GM12873 (cell line): ENCODE measurements around the gene GGA3.

Source experiments
- TF ChIP-seq, protein P1 (sequence below): IDR thresholded peaks from 2 replicates; pipeline ENCODE4 v1.5.1; 2012; ENCODE audit warnings: low read depth, mild to moderate bottlenecking, moderate library complexity, low read length, control low read depth; ENCODE audit not compliant: insufficient read depth; ENCODE audit errors: missing control alignments

The GGA3 gene

DNA sequence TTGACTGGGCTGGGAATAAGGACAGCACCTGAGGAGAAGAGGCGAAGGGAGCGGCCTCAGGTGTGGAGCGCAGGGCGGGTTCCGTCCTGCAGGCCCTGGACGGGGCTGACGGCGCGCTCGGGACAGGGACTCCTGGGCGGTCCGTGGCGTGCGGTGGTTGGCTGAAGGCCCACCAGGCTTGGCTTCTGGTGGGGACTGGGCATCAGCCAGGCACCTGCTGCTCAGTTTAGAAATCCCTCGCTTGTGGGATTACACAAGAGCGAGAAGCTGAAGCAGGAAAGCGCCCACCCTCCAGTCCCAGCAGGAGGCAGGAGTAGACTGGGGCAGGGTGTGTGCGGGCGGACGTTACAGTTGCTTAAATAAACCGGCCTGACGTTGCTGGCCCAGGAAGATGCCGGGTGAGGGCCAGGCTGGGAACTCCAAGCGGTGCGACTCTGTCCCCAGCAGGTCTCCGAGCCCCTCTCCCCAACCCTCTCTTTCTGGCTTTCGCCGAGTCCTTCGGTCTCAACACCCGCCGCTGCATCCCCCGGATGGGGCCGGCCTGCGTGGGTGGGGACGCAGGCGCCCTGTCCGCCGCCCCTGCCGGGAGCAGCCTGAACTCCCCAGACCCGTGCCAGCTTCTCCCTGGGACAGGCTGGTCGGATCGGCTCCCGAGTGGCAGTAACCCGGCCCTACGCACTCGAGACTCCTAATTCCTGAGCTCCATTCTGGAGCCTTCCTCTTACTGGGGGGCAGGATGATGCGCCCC, 9.0 kb upstream of the GGA3 start:
- TF ChIP-seq, protein P1, sequence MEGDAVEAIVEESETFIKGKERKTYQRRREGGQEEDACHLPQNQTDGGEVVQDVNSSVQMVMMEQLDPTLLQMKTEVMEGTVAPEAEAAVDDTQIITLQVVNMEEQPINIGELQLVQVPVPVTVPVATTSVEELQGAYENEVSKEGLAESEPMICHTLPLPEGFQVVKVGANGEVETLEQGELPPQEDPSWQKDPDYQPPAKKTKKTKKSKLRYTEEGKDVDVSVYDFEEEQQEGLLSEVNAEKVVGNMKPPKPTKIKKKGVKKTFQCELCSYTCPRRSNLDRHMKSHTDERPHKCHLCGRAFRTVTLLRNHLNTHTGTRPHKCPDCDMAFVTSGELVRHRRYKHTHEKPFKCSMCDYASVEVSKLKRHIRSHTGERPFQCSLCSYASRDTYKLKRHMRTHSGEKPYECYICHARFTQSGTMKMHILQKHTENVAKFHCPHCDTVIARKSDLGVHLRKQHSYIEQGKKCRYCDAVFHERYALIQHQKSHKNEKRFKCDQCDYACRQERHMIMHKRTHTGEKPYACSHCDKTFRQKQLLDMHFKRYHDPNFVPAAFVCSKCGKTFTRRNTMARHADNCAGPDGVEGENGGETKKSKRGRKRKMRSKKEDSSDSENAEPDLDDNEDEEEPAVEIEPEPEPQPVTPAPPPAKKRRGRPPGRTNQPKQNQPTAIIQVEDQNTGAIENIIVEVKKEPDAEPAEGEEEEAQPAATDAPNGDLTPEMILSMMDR: peak; percentile 48

DNA sequence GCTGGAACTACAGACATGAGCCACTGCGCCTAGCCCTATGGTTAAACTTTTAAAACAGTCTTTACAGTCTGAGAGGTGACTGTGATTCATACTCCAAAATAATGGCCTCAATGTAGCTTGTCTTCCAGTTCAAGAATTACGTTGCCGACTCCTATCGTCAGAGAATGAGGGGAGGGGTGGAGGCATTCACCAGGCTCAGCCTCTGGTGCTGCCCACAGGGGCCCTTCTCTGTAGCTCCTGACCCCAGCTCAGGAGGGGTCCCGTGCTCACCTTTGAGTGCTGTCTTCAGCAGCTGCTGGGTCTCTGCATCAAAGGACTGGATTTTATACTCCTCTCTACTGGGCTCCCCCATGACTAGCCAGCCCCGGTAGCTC, 8.4 kb upstream of the GGA3 start:
- TF ChIP-seq, protein P1: no peak

DNA sequence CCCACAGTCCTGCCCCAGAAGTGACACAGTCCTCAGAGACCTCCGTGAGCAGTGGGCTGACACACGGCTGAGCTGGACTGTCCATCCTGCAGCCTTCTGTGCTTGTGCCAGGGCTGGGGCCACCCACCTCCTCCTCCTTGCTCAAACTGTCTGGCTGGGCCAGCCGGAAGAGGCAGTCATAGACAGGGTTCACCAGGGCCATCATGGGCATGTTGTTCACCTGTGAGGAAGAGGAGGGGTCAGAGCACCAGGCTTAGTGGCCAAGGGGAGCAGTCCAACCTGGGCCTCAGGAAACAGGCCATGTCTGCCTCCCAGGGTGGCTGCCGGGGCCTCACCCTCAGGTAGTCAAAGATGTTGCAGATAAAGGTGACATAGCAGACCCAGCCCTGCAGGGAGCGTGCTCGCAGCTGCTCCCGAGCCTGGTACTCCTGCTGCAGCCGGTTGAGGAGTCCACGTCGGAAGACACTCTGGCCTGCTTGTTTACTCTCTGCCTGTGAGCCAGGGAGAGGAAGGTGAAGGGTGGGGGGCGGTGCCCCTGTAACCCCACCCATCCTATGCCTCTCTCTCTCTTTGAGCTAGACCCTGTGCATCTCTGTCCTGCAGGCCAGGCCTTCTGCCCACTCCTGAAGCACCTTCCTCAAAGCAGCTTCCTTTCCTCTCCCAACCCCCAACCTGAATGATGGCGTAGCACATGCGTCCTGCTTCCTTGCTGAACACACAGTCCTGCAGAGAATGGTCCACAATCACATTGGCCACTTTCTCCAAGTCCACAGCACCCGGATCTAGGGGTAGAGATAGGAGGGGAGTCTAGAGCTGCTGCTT, 6.2 kb upstream of the GGA3 start:
- TF ChIP-seq, protein P1: no peak

DNA sequence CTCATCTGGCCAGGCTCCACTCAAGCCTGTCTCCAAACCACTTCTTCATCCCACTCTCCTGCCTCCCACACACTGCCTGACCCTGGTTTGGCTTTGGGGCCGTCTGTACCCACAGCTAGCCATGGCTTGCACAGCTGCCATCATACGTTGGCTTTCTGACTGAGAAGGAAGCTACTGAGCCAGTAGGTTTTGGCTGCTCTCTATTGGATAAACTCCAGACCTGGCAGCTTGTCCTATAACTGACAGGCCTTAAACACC, 5.7 kb upstream of the GGA3 start:
- TF ChIP-seq, protein P1: no peak

DNA sequence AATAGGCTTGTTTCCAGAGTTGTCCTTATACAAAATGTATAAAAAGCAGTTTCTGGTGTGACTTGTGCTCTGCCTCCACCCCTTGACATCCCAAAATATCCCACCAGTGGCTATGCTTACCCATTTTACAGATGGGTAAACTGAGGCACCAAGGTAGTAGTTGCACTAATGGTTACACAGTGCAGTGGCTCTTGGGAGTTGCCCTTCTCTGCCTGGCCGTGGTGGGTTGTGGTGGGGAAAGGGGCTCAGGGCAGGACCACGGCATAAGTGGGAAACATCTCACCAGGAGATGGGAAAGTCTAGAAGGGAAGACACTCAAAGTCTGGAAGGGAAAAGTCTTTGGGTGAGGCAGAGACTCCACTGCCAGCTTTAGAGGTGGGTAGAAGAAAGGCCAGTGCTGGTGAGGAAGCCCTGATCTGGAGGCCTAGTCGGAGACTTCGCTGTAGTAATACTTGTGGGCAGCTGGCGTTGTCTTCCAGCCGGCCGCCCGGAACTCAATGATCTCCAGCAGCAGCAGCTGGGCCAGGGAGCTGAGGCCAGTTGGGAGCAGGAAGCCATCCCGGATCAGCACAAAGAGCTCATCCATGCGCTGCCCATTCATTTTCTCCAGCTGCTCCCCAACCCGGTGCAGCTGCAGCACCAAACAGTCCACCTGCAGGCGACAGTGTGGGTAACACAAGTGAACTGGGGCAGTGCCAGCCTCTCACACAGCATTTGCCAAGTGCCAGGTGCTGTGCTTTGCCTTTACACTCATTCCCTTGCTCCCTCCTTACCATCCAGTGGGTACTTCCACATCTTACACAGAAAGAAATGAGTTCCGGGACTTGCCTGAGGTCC, 5.1 kb upstream of the GGA3 start:
- TF ChIP-seq, protein P1: no peak

DNA sequence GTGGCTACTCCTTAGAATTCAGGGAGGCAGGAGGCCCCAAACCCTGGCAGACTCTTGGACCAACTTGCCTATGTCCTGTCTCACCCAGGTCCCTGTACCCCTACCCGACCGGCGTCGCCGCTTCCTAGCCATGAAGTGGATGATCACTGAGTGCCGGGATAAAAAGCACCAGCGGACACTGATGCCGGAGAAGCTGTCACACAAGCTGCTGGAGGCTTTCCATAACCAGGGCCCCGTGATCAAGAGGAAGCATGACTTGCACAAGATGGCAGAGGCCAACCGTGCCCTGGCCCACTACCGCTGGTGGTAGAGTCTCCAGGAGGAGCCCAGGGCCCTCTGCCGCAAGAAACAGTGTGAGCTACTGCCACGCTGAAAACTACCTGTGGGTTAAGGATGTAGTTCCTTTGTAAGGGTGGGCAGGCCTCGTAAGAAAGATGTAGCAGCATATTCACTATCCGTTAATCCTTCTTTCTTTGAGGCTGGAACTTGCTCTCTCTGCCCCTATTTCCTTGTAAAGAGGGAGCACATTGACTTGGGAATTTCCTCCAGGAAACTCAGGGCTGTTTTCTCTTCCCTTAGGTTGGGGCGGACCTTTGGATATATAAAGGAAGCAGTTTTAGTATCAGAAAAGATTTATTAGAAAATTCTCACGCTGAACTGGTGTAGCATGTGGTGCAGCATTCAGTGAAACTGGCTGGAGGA, 4.4 kb upstream of the GGA3 start:
- TF ChIP-seq, protein P1: no peak
